ENCODE measurements around the gene CD300H. TPM values are rescaled to one million over a fixed set of nuclear protein-coding genes. Genes with fewer than 3 reads are reported as not detected.

The CD300H gene
- total RNA-seq, 4 donors from 2014 or later, result not detected

GRCh38 chr17:74516561-74517328, 50.6 kb downstream of the CD300H start:
- Histone ChIP-seq H3K4me3 (replicated peaks in 1 of 3) (no peak overlapping the region), H3K9me3 (no peaks in the 10 kb centered on the region), H3K36me3 (no peaks in the 10 kb centered on the region), H3K27me3 (no peaks in the 10 kb centered on the region), H3K27ac (no peak overlapping the region), H3K4me1 (no peaks in the 10 kb centered on the region)
- no peak for TF ChIP-seq CTCF (IDR thresholded peaks at IDR 0.05)
- no peak for TF ChIP-seq POLR2A (IDR thresholded peaks at IDR 0.05)
- 87 to 96% methylated on average over 2 to 3 of the region's 3 CpGs for WGBS, 2 donors
- intact Hi-C loops (cut with DNase I), result no loop called here
- DNase-seq, result no peak

GRCh38 chr17:74515941-74516340, 51.4 kb downstream of the CD300H start:
- no peak overlapping the region for H3K27ac ChIP-seq
- no peaks in the 10 kb centered on the region for H3K36me3 ChIP-seq
- H3K4me3 ChIP-seq (replicated peaks in 1 of 3), result no peak overlapping the region
- intact Hi-C loops (cut with DNase I), result no loop called here
- no peaks in the 10 kb centered on the region for H3K27me3 ChIP-seq
- no peaks in the 10 kb centered on the region for H3K9me3 ChIP-seq
- 77 to 87% methylated on average over 4 of the region's 4 CpGs for WGBS, 2 donors
- TF ChIP-seq CTCF (IDR thresholded peaks at IDR 0.05), result no peak
- TF ChIP-seq POLR2A (IDR thresholded peaks at IDR 0.05), result no peak
- H3K4me1 ChIP-seq, result no peaks in the 10 kb centered on the region
- no peak for DNase-seq

GRCh38 chr17:74514632-74515334, 52.5 kb downstream of the CD300H start:
- no peak for DNase-seq
- Histone ChIP-seq H3K27me3 (no peaks in the 10 kb centered on the region), H3K4me3 (replicated peaks in 1 of 3) (no peak overlapping the region), H3K27ac (no peak overlapping the region), H3K4me1 (no peaks in the 10 kb centered on the region), H3K9me3 (no peaks in the 10 kb centered on the region), H3K36me3 (no peaks in the 10 kb centered on the region)
- TF ChIP-seq CTCF (IDR thresholded peaks at IDR 0.05), result no peak
- no peak for TF ChIP-seq POLR2A (IDR thresholded peaks at IDR 0.05)
- intact Hi-C loops (cut with DNase I), result no loop called here
- WGBS, 2 donors, result 90 to 91% methylated on average over 10 of the region's 10 CpGs

- no peak for DNase-seq
- Histone ChIP-seq H3K27ac (no peak overlapping the region), H3K27me3 (no peaks in the 10 kb centered on the region), H3K4me3 (replicated peaks in 1 of 3) (no peak overlapping the region), H3K9me3 (no peaks in the 10 kb centered on the region), H3K4me1 (no peaks in the 10 kb centered on the region), H3K36me3 (no peaks in the 10 kb centered on the region)
- 79 to 84% methylated on average over 3 of the region's 3 CpGs for WGBS, 2 donors
- intact Hi-C loops (cut with DNase I), result no loop called here
- TF ChIP-seq CTCF (IDR thresholded peaks at IDR 0.05) (no peak), POLR2A (IDR thresholded peaks at IDR 0.05) (no peak)
These were observed 53.2 kb downstream of the CD300H start for GRCh38 chr17:74513987-74514631.
